Testis (tissue), 2 donors: ENCODE data around the gene GARS1.

Experiments used
- CTCF ChIP-seq, 3 experiments: fragments of 450-650 bp in 2 of 3; fragments of 200-600 bp in 1 of 3; sonication (generic) in 1 of 3; IDR thresholded peaks; one replicate each; pipeline ENCODE4 v1.5.1; 2016 to 2019; ENCODE audit warnings: antibody characterized with exemption in 3 of 3, mild to moderate bottlenecking in 2 of 3, moderate library complexity in 1 of 3
- POLR2A ChIP-seq: fragments of 450-650 bp; IDR thresholded peaks from one replicate; pipeline ENCODE4 v1.6.1; 2017; ENCODE audit warnings: antibody characterized with exemption, mild to moderate bottlenecking, moderate library complexity

- TF ChIP-seq POLR2A (no peak), CTCF (IDR thresholded peaks at IDR 0.05) (peak; percentile 79 to 90 (median 81))
These were observed 45.8 kb upstream of the GARS1 start for GRCh38 chr7:30548845-30549244.
